ENCODE results near the gene PJA2.

PJA2 gene

GRCh38 chr5:109370343-109370742, 39.4 kb downstream of the PJA2 start:
- TF ChIP-seq CTCF (IDR thresholded peaks at IDR 0.05; ENCODE audit: low read depth, low read length) = no peak
- no peak for DNase-seq (ENCODE audit: extremely low read depth, low read depth)

- no peak for DNase-seq (ENCODE audit: extremely low read depth, low read depth)
- TF ChIP-seq CTCF (IDR thresholded peaks at IDR 0.05; ENCODE audit: low read depth, low read length) = no peak
Observed at GRCh38 chr5:109365653-109366052, 44.1 kb downstream of the PJA2 start.

GRCh38 chr5:109364977-109365376, 44.8 kb downstream of the PJA2 start:
- no peak for DNase-seq (ENCODE audit: extremely low read depth, low read depth)
- no peak for TF ChIP-seq CTCF (IDR thresholded peaks at IDR 0.05; ENCODE audit: low read depth, low read length)

- no peak for TF ChIP-seq CTCF (IDR thresholded peaks at IDR 0.05; ENCODE audit: low read depth, low read length)
Observed at GRCh38 chr5:109359642-109360041, 50.1 kb downstream of the PJA2 start.

GRCh38 chr5:109357807-109358206, 52.0 kb downstream of the PJA2 start:
- DNase-seq (ENCODE audit: extremely low read depth, low read depth) = no peak
- TF ChIP-seq CTCF (IDR thresholded peaks at IDR 0.05; ENCODE audit: low read depth, low read length) = no peak

More at GRCh38 chr5:109359642-109360041, 50.1 kb downstream of the PJA2 start:
- DNase-seq (ENCODE audit: extremely low read depth, low read depth) = no peak

- no peak for DNase-seq (ENCODE audit: extremely low read depth, low read depth)
Observed at GRCh38 chr5:109354761-109355160, 55.0 kb downstream of the PJA2 start.

More at GRCh38 chr5:109354761-109355160, 55.0 kb downstream of the PJA2 start:
- TF ChIP-seq CTCF (IDR thresholded peaks at IDR 0.05; ENCODE audit: low read depth, low read length) = no peak
